ENCODE results near the gene PCSK7.
"Not testable (repeated sequence)": the region's sequence is repeated elsewhere in the genome, so short reads cannot be mapped to it uniquely, and the experiment has no call there.

PCSK7 gene

GRCh38 chr11:117186431-117186761 is 45.5 kb downstream of the PCSK7 start:
- Histone ChIP-seq H3K4me1 (ENCODE audit: control insufficient read depth in 1 of 2, insufficient read depth in 1 of 2, low read depth in 1 of 2, low read length in 1 of 2) (no peaks in the 10 kb centered on the region), H3K9me3 (no peaks in the 10 kb centered on the region), H3K27ac (no peak overlapping the region), H3K4me3 (ENCODE audit: low read depth in 1 of 2, low read length in 1 of 2) (no peak overlapping the region), H3K27me3 (no peaks in the 10 kb centered on the region), H3K36me3 (peaks cover 29% of the 10 kb centered on the region)
- no peak for TF ChIP-seq CTCF (IDR thresholded peaks at IDR 0.05)

- TF ChIP-seq CTCF (IDR thresholded peaks at IDR 0.05) = no peak
- Histone ChIP-seq H3K27me3 (no peaks in the 10 kb centered on the region), H3K9me3 (no peaks in the 10 kb centered on the region), H3K36me3 (peaks cover 29% of the 10 kb centered on the region), H3K27ac (no peak overlapping the region), H3K4me3 (ENCODE audit: low read depth in 1 of 2, low read length in 1 of 2) (no peak overlapping the region), H3K4me1 (ENCODE audit: control insufficient read depth in 1 of 2, insufficient read depth in 1 of 2, low read depth in 1 of 2, low read length in 1 of 2) (no peaks in the 10 kb centered on the region)
Measured at GRCh38 chr11:117185736-117186430, 46.0 kb downstream of the PCSK7 start.

GRCh38 chr11:117183724-117184349 is 48.0 kb downstream of the PCSK7 start:
- no peak overlapping the region for H3K4me3 ChIP-seq (ENCODE audit: low read depth in 1 of 2, low read length in 1 of 2)
- peaks cover 8% of the 10 kb centered on the region for H3K36me3 ChIP-seq
- H3K27ac ChIP-seq = no peak overlapping the region
- peaks cover 10% of the 10 kb centered on the region for H3K27me3 ChIP-seq
- TF ChIP-seq CTCF (IDR thresholded peaks at IDR 0.05) = no peak
- H3K9me3 ChIP-seq = no peaks in the 10 kb centered on the region
- peaks cover 10 to 11% of the 10 kb centered on the region in 2 experiments for H3K4me1 ChIP-seq (ENCODE audit: control insufficient read depth in 1 of 2, insufficient read depth in 1 of 2, low read depth in 1 of 2, low read length in 1 of 2)

GRCh38 chr11:117183178-117183577 is 48.7 kb downstream of the PCSK7 start:
- H3K27ac ChIP-seq; H3K4me3 ChIP-seq (ENCODE audit: low read depth in 1 of 2, low read length in 1 of 2); H3K36me3 ChIP-seq; H3K9me3 ChIP-seq: not testable (repeated sequence)
- peaks cover 10% of the 10 kb centered on the region for H3K27me3 ChIP-seq
- H3K4me1 ChIP-seq (ENCODE audit: control insufficient read depth in 1 of 2, insufficient read depth in 1 of 2, low read depth in 1 of 2, low read length in 1 of 2) = peaks cover 13 to 15% of the 10 kb centered on the region in 2 experiments

- no peaks in the 10 kb centered on the region for H3K9me3 ChIP-seq
- TF ChIP-seq CTCF (IDR thresholded peaks at IDR 0.05) = no peak
- H3K36me3 ChIP-seq = peaks cover 7% of the 10 kb centered on the region
- no peak overlapping the region for H3K4me3 ChIP-seq (ENCODE audit: low read depth in 1 of 2, low read length in 1 of 2)
- H3K27me3 ChIP-seq = peaks cover 10% of the 10 kb centered on the region
- H3K27ac ChIP-seq = no peak overlapping the region
- peaks cover 16 to 19% of the 10 kb centered on the region in 2 experiments for H3K4me1 ChIP-seq (ENCODE audit: control insufficient read depth in 1 of 2, insufficient read depth in 1 of 2, low read depth in 1 of 2, low read length in 1 of 2)
Measured at GRCh38 chr11:117182551-117182935, 49.3 kb downstream of the PCSK7 start.

Data from neutrophil (primary cell).